ENCODE measurements around the gene SPATA9.
A peak's percentile ranks its signal among the peaks of the same experiment; 100 is the strongest.

Gene SPATA9

DNA sequence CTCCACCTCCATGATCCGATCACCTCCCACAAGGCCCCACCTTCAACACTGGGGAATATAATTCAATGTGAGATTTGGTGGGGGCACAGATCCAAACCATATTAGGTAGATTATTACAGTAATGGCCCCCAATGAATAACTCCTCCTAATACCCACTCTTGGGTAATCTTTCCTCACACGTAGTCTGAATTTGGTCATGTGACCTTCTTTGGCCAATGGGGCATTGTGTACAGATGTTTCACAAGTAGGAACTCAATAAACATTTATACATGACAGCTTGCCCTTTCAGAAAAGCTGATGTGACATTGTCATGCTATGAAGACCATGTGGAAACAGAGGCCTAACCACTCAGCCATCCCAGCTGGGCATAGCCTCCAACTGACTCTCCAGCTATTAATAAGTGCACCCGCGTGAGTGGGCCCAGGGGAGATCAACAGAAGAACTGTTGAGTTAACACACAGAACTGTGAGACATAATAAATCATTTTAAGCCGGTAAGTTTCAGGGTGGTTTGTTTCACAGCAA is 52.3 kb downstream of the SPATA9 start:
- Histone ChIP-seq H3K36me3 (ENCODE audit: control insufficient read depth in 2 of 2, insufficient read depth in 2 of 2, low read length in 2 of 2) (no peaks in the 10 kb centered on the region), H3K4me1 (ENCODE audit: control insufficient read depth in 2 of 2, insufficient read depth in 2 of 2, low read length in 2 of 2) (peaks cover 8 to 10% of the 10 kb centered on the region in 2 donors), H3K4me3 (ENCODE audit: low read length in 2 of 2) (no peak overlapping the region), H3K9ac (ENCODE audit: low read depth in 1 of 2, low read length in 2 of 2) (no peak overlapping the region), H3K27me3 (ENCODE audit: control insufficient read depth in 2 of 2, insufficient read depth in 2 of 2, low read length in 2 of 2) (no peaks in the 10 kb centered on the region), H3K27ac (ENCODE audit: low read depth in 2 of 2, low read length in 2 of 2) (no peak overlapping the region), H3K9me3 (ENCODE audit: control insufficient read depth in 2 of 2, low read length in 2 of 2) (no peaks in the 10 kb centered on the region)

DNA sequence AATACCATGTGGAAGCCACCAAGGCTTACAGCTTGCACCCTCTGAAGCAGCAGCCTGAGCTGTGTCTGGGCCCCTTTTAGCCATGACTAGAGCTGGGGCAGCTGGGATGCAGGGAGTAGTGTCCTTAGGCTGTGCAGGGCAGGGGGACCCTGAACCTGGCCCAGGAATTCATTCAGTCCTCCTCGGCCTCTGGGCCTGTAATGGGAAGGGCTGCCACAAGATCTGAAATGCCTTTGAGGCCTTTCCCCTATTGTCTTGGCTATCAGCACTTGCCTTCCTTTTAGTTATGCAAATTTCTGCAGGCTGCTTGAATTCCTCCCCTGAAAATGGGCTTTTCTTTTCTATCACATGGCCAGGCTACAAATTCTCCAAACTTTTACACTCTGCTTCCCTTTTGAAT is 53.9 kb downstream of the SPATA9 start:
- Histone ChIP-seq H3K27me3 (ENCODE audit: control insufficient read depth in 2 of 2, insufficient read depth in 2 of 2, low read length in 2 of 2) (no peaks in the 10 kb centered on the region), H3K9ac (ENCODE audit: low read depth in 1 of 2, low read length in 2 of 2) (no peak overlapping the region), H3K4me3 (ENCODE audit: low read length in 2 of 2) (no peak overlapping the region), H3K36me3 (ENCODE audit: control insufficient read depth in 2 of 2, insufficient read depth in 2 of 2, low read length in 2 of 2) (no peaks in the 10 kb centered on the region), H3K9me3 (ENCODE audit: control insufficient read depth in 2 of 2, low read length in 2 of 2) (no peaks in the 10 kb centered on the region), H3K27ac (ENCODE audit: low read depth in 2 of 2, low read length in 2 of 2) (peak overlapping the region in 1 of 2 donors; percentile 23), H3K4me1 (ENCODE audit: control insufficient read depth in 2 of 2, insufficient read depth in 2 of 2, low read length in 2 of 2) (peaks cover 8 to 10% of the 10 kb centered on the region in 2 donors)

DNA sequence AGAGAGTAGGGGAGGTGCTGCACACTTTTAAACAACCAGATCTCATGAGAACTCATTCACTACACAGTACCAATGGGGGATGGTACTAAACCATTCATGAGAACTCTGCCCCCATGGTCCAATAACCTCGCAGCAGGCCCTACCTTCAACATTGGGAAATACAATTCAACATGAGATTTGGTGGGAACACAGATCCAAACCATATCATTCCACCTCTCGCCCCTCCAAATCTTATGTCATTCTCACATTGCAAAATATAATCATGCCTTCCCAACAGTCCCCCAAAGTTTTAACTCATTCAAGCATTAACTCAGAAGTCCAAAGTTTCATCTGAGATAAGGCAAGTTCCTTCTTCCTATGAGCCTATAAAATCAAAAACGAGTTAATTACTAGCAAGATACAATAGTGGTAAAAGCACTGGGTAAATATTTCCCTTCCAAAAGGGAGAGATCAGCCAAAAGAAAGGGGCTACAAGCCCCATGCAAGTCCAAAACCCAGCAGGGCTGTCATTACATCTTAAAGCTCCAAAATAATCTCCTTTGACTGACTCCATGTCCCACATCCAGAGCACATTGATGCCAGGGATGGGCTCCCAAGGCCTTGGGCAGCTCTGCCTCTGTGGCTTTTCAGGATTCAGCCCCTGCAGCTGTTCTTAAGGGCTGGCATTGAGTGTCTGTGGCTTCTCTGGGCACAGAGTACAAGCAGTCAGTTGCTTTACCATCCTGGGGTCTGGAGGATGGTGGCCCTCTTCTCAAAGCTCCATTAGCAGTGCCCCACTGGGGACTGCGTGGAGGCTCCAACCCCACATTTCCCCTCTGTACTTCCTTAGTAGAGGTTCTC is 54.6 kb downstream of the SPATA9 start:
- no peak overlapping the region for H3K4me3 ChIP-seq (ENCODE audit: low read length in 2 of 2)
- peak overlapping the region; percentile 2 to 23 for H3K27ac ChIP-seq (ENCODE audit: low read depth in 2 of 2, low read length in 2 of 2)
- no peaks in the 10 kb centered on the region for H3K9me3 ChIP-seq (ENCODE audit: control insufficient read depth in 2 of 2, low read length in 2 of 2)

DNA sequence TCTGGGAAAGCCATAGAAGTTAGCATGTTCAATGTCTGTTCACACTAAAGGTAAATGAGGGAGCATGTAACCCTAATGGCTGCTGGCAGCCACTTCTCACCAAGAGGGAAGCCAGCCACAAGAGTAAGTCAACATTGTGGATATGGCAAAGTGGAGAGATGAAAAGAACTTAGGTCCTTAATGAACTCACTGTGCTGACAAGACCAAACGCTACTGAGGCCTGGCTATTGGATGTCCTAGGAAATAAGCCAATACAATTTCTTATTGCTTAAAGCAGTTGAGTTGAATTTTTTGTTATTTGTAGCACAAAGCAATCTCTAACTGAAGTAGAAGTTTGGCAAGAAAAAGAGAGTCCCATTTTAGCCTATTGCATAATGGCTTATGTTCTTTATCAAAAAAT is 56.1 kb downstream of the SPATA9 start:
- Histone ChIP-seq H3K36me3 (ENCODE audit: control insufficient read depth in 2 of 2, insufficient read depth in 2 of 2, low read length in 2 of 2) (no peaks in the 10 kb centered on the region), H3K9me3 (ENCODE audit: control insufficient read depth in 2 of 2, low read length in 2 of 2) (no peaks in the 10 kb centered on the region), H3K4me3 (ENCODE audit: low read length in 2 of 2) (no peak overlapping the region), H3K27me3 (ENCODE audit: control insufficient read depth in 2 of 2, insufficient read depth in 2 of 2, low read length in 2 of 2) (no peaks in the 10 kb centered on the region), H3K27ac (ENCODE audit: low read depth in 2 of 2, low read length in 2 of 2) (no peak overlapping the region), H3K9ac (ENCODE audit: low read depth in 1 of 2, low read length in 2 of 2) (no peak overlapping the region), H3K4me1 (ENCODE audit: control insufficient read depth in 2 of 2, insufficient read depth in 2 of 2, low read length in 2 of 2) (peaks cover 8 to 10% of the 10 kb centered on the region in 2 donors)

More for the DNA sequence above, 54.6 kb downstream of the SPATA9 start:
- peaks cover 8 to 10% of the 10 kb centered on the region in 2 donors for H3K4me1 ChIP-seq (ENCODE audit: control insufficient read depth in 2 of 2, insufficient read depth in 2 of 2, low read length in 2 of 2)
- no peaks in the 10 kb centered on the region for H3K27me3 ChIP-seq (ENCODE audit: control insufficient read depth in 2 of 2, insufficient read depth in 2 of 2, low read length in 2 of 2)
- no peak overlapping the region for H3K9ac ChIP-seq (ENCODE audit: low read depth in 1 of 2, low read length in 2 of 2)
- H3K36me3 ChIP-seq (ENCODE audit: control insufficient read depth in 2 of 2, insufficient read depth in 2 of 2, low read length in 2 of 2) = no peaks in the 10 kb centered on the region

DNA sequence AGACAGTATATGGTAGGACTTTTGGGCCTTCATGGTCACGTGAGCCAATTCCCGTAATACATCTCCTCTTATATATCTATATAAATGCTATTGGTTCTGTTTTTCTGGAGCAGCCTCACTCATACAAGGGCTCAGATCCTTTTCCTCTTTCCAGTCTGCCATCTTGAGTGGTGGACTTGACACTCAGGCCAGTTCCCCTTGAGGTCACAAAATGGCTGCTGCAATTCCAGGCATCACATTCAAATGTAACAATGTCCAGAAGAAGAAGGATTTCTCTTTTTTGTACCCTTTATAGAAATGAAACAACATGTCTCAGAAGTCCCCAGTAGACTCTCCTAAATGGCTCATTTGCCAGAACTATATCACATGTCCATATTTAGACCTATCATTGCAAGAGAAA is 58.4 kb downstream of the SPATA9 start:
- H3K36me3 ChIP-seq (ENCODE audit: control insufficient read depth in 2 of 2, insufficient read depth in 2 of 2, low read length in 2 of 2) = no peaks in the 10 kb centered on the region
- H3K27ac ChIP-seq (ENCODE audit: low read depth in 2 of 2, low read length in 2 of 2) = no peak overlapping the region
- H3K4me3 ChIP-seq (ENCODE audit: low read length in 2 of 2) = no peak overlapping the region
- H3K27me3 ChIP-seq (ENCODE audit: control insufficient read depth in 2 of 2, insufficient read depth in 2 of 2, low read length in 2 of 2) = no peaks in the 10 kb centered on the region
- H3K9me3 ChIP-seq (ENCODE audit: control insufficient read depth in 2 of 2, low read length in 2 of 2) = no peaks in the 10 kb centered on the region
- H3K9ac ChIP-seq (ENCODE audit: low read depth in 1 of 2, low read length in 2 of 2) = no peak overlapping the region
- peaks cover 15 to 20% of the 10 kb centered on the region in 2 donors for H3K4me1 ChIP-seq (ENCODE audit: control insufficient read depth in 2 of 2, insufficient read depth in 2 of 2, low read length in 2 of 2)

- H3K9me3 ChIP-seq (ENCODE audit: control insufficient read depth in 2 of 2, low read length in 2 of 2) = no peaks in the 10 kb centered on the region
- no peak overlapping the region for H3K9ac ChIP-seq (ENCODE audit: low read depth in 1 of 2, low read length in 2 of 2)
- H3K4me1 ChIP-seq (ENCODE audit: control insufficient read depth in 2 of 2, insufficient read depth in 2 of 2, low read length in 2 of 2) = peaks cover 13 to 22% of the 10 kb centered on the region in 2 donors
- H3K27me3 ChIP-seq (ENCODE audit: control insufficient read depth in 2 of 2, insufficient read depth in 2 of 2, low read length in 2 of 2) = no peaks in the 10 kb centered on the region
- H3K36me3 ChIP-seq (ENCODE audit: control insufficient read depth in 2 of 2, insufficient read depth in 2 of 2, low read length in 2 of 2) = no peaks in the 10 kb centered on the region
- H3K4me3 ChIP-seq (ENCODE audit: low read length in 2 of 2) = no peak overlapping the region
- no peak overlapping the region for H3K27ac ChIP-seq (ENCODE audit: low read depth in 2 of 2, low read length in 2 of 2)
These were observed 59.1 kb downstream of the SPATA9 start for GRCh38 chr5:95623706-95624105.

DNA sequence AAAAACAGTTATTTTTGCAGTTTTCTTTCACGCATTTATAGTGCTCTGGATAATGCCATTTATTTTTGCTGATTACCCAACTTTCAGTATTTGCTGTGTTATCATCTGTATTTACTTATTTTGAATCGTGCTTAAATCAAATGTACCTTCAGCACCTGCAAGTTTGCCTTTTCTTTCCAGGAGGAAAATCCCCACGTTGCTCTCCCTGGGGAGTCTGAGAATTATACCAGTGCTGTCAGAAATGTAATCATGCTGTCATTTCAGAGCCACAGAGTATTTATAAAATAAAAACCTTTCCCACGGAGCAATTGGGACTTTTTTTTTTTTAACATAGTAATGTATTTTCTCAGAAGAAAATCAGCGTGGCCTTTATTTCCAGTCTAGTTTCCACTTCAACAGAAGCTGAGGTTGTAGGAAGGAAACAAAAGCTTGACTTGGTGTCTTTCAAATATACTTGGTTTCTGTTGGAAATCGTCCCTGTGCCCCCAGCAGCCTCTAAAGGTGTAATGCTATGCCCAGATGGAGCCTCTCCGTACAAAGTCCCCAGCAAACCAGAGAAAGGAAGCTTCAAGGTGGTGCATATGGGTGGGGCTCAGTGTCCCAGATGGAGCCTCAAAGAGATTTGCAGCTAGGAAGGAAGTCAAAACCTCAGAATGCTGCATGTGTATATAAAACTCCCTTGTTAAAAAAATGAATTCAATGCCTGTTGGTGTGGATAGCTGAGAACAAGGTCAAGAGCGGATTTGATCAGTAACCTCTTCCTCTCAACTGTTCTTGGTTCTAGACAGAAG is 60.8 kb downstream of the SPATA9 start:
- Histone ChIP-seq H3K27me3 (ENCODE audit: control insufficient read depth in 2 of 2, insufficient read depth in 2 of 2, low read length in 2 of 2) (no peaks in the 10 kb centered on the region), H3K9ac (ENCODE audit: low read depth in 1 of 2, low read length in 2 of 2) (no peak overlapping the region), H3K4me1 (ENCODE audit: control insufficient read depth in 2 of 2, insufficient read depth in 2 of 2, low read length in 2 of 2) (peaks cover 7 to 13% of the 10 kb centered on the region in 2 donors), H3K27ac (ENCODE audit: low read depth in 2 of 2, low read length in 2 of 2) (no peak overlapping the region), H3K36me3 (ENCODE audit: control insufficient read depth in 2 of 2, insufficient read depth in 2 of 2, low read length in 2 of 2) (no peaks in the 10 kb centered on the region), H3K4me3 (ENCODE audit: low read length in 2 of 2) (peak overlapping the region in 1 of 2 donors; percentile 68), H3K9me3 (ENCODE audit: control insufficient read depth in 2 of 2, low read length in 2 of 2) (no peaks in the 10 kb centered on the region)

DNA sequence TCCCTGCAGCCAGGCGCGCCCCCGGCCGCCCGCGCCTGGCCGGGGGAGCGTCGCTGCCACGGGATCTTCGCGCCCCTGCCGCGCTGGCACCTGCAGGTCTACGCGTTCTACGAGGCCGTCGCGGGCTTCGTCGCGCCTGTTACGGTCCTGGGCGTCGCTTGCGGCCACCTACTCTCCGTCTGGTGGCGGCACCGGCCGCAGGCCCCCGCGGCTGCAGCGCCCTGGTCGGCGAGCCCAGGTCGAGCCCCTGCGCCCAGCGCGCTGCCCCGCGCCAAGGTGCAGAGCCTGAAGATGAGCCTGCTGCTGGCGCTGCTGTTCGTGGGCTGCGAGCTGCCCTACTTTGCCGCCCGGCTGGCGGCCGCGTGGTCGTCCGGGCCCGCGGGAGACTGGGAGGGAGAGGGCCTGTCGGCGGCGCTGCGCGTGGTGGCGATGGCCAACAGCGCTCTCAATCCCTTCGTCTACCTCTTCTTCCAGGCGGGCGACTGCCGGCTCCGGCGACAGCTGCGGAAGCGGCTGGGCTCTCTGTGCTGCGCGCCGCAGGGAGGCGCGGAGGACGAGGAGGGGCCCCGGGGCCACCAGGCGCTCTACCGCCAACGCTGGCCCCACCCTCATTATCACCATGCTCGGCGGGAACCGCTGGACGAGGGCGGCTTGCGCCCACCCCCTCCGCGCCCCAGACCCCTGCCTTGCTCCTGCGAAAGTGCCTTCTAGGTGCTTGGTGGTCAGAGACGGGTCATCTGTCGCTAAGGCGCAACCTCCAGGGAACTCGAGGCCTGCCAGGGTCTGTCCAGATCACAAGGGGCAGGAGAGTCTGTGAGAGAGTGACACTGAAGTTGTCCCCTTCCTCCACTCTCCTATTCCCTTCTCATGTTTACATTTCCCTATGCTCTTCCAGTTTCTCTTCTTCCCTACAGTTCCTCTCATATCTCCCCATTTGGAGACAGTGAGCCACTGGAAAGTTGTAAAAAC is 61.6 kb downstream of the SPATA9 start:
- peak overlapping the region; percentile 11 to 57 for H3K27ac ChIP-seq (ENCODE audit: low read depth in 2 of 2, low read length in 2 of 2)
- H3K9ac ChIP-seq (ENCODE audit: low read depth in 1 of 2, low read length in 2 of 2) = peak overlapping the region in 1 of 2 donors; percentile 58
- no peaks in the 10 kb centered on the region for H3K9me3 ChIP-seq (ENCODE audit: control insufficient read depth in 2 of 2, low read length in 2 of 2)
- no peaks in the 10 kb centered on the region for H3K36me3 ChIP-seq (ENCODE audit: control insufficient read depth in 2 of 2, insufficient read depth in 2 of 2, low read length in 2 of 2)
- no peaks in the 10 kb centered on the region for H3K27me3 ChIP-seq (ENCODE audit: control insufficient read depth in 2 of 2, insufficient read depth in 2 of 2, low read length in 2 of 2)
- peak overlapping the region; percentile 66 to 68 for H3K4me3 ChIP-seq (ENCODE audit: low read length in 2 of 2)
- peaks cover 7 to 13% of the 10 kb centered on the region in 2 donors for H3K4me1 ChIP-seq (ENCODE audit: control insufficient read depth in 2 of 2, insufficient read depth in 2 of 2, low read length in 2 of 2)

DNA sequence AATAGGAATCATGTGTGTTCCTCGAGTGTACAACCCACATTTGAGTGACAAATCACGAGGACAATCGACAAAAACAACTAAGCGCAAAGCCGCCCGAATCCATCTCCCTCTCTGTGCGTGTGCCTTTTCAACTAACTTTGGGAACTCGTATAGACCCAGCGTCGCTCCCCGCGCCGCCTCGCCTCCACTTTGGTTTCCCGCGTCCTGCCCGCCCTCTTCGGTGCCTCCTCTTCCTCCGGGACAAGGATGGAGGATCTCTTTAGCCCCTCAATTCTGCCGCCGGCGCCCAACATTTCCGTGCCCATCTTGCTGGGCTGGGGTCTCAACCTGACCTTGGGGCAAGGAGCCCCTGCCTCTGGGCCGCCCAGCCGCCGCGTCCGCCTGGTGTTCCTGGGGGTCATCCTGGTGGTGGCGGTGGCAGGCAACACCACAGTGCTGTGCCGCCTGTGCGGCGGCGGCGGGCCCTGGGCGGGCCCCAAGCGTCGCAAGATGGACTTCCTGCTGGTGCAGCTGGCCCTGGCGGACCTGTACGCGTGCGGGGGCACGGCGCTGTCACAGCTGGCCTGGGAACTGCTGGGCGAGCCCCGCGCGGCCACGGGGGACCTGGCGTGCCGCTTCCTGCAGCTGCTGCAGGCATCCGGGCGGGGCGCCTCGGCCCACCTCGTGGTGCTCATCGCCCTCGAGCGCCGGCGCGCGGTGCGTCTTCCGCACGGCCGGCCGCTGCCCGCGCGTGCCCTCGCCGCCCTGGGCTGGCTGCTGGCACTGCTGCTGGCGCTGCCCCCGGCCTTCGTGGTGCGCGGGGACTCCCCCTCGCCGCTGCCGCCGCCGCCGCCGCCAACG is 62.5 kb downstream of the SPATA9 start, which contains the start of gene GPR150:
Gene GPR150, plus strand, starts transcription at position 58 of the 840 bp plus-strand sequence. Its CDS starts 189 bp downstream, at position 247.
- peak within 1 kb of the TSS; percentile 52 to 58 for H3K9ac ChIP-seq (ENCODE audit: low read depth in 1 of 2, low read length in 2 of 2)

More for the DNA sequence above, 62.5 kb downstream of the SPATA9 start, which contains the start of gene GPR150:
- Histone ChIP-seq H3K4me3 (ENCODE audit: low read length in 2 of 2) (peak within 1 kb of the TSS; percentile 68 to 80), H3K9me3 (ENCODE audit: control insufficient read depth in 2 of 2, low read length in 2 of 2) (no peaks in the 10 kb centered on the region), H3K27me3 (ENCODE audit: control insufficient read depth in 2 of 2, insufficient read depth in 2 of 2, low read length in 2 of 2) (no peaks in the 10 kb centered on the region), H3K4me1 (ENCODE audit: control insufficient read depth in 2 of 2, insufficient read depth in 2 of 2, low read length in 2 of 2) (peaks cover 7 to 13% of the 10 kb centered on the region in 2 donors), H3K36me3 (ENCODE audit: control insufficient read depth in 2 of 2, insufficient read depth in 2 of 2, low read length in 2 of 2) (no peaks in the 10 kb centered on the region), H3K27ac (ENCODE audit: low read depth in 2 of 2, low read length in 2 of 2) (peak within 1 kb of the TSS; percentile 11 to 57)

Data from mucosa of rectum (tissue), 2 donors.